Activated CD4-positive, alpha-beta T cell treated with anti-CD3 and anti-CD28 coated beads, Interleukin-2, amount 50 U/mL, for 16 hours (primary cell): ENCODE results near the gene H1-8.
"Not testable (repeated sequence)": the region's sequence is repeated elsewhere in the genome, so short reads cannot be mapped to it uniquely, and the experiment has no call there.

Source experiments
- DNase-seq: peaks from one replicate; pipeline ENCODE4 v3.0.0-alpha.2; 2020

Gene H1-8

DNA sequence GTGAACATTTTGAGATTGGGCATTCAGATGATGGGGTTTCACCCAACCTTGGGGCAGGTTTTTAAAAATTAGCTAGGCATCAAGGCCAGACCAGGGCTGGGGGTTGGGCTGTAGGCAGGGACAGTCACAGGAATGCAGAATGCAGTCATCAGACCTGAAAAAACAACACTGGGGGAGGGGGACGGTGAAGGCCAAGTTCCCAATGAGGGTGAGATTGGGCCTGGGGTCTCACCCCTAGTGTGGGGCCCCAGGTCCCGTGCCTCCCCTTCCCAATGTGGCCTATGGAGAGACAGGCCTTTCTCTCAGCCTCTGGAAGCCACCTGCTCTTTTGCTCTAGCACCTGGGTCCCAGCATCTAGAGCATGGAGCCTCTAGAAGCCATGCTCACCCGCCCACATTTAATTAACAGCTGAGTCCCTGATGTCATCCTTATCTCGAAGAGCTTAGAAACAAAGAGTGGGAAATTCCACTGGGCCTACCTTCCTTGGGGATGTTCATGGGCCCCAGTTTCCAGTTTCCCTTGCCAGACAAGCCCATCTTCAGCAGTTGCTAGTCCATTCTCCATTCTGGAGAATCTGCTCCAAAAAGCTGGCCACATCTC, 8.4 kb upstream of the H1-8 start:
- no peak for DNase-seq

DNA sequence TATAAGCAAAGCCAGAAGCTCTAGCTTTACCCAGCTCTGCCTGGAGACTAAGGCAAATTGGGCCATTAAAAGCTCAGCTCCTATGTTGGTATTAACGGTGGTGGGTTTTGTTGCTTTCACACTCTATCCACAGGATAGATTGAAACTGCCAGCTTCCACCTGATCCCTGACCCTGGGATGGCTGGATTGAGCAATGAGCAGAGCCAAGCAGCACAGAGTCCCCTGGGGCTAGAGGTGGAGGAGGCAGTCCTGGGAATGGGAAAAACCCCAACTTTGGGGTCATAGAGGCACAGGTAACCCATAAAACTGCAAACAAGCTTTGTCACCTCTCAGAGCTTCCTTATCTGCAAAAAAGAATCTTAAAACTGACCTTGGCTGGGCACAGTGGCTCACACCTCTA, 7.9 kb upstream of the H1-8 start:
- DNase-seq, result no peak

DNA sequence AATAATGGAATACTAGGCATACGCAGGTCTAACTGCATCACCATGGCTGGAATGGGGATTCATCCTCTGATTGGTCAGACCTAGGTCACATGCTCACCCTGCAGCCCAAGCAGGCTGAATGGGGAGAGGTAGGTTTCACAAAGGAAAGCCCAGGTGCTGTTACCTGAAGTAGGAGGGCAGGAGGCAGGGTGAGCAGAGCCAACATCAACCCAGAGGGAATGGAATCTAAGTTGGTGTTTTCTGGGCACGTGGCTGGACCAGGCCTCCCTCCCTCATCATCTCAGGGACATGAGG, 6.7 kb upstream of the H1-8 start:
- no peak for DNase-seq

DNA sequence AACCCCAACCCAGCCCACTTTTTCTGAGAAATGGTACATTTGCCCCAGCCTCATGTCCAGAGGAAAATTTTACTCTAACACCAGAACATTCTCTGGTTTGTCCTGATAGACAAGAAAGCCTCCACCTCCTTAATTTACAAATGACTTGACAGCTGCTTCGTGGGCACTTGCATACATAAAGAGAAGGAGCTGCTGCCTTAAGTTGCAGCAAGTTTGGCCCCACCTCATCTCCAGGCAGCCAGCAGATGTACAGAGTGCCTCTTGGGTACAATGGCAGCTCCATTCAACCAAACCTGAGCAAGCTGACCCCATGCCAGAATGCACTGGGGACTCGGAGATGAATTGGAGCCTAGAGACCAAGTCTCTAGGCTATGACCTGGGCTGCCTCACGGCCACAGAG, 6.2 kb upstream of the H1-8 start:
- DNase-seq, result no peak

DNA sequence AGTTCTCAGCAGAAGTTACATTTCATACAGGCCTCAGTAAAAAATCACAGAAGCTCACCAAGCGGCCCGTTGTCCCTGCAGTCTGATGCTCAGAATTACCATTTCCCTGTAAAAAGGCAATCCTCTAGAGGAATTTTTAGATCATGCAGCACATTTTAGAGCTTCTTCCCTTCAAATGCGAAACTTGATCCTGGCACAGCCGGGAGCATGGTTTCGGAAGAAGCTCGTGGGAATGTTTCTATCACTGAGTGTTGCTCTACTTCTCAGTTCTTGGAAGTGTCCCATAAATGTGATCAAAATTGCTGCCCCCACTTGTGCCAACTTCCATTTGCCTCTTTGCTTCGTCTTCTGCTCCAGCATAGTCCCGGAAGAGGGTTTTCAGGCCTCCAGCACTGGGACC, 3.8 kb upstream of the H1-8 start:
- no peak for DNase-seq

DNA sequence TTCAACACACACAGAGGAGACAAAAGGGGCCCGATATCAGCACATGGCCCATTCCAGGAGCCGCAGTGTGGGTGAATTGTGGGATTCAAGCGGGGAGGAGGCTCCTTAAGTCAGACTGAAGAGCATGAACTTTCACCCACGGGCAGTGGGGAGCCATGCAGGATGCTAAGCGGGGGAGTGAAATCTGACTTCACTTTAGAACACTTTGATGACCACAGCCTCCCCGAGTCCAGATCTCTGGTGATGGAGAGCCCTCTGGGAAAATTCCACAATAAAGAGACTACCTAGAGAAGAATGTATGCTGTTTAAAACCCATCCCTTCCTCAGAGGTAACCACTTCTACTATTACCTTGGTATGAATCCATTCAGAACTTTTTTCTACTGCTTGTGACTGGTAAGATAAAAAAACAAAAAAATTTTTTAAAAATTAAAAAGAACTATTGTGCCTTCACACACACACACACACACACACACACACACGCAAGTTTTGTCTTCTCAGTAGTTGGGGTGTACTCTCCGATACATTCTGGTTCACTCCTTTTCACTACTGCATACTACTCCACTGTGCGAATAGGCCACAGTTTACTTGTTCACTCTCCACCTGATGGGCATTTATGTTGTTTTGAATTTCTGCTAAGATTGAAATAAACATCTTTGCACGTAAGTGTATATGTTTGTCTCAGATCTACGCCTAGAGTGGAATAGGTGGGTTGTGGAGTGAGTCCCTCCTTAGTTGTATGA, 2.0 kb upstream of the H1-8 start:
- DNase-seq, result no peak

DNA sequence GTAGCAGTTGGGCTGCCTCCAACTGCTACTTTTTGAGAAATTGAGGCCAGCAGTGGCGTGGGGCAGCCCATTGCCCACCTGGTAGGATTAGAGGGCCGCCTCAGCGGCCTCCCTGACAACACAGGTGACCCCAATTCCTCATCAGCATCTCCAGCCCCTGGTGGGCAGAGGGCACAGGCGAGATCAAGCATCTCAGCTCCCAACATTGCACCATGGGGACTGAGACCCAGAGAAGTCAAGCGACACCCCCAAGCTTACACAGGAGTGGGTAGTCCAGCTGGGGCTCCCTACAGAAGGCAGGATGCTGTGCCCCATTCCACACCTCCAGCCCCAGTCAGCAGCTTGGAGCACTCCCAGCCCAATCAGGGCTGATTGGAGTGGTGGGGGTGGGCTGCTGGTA, 228 bp upstream of the H1-8 start:
- DNase-seq, result no peak

DNA sequence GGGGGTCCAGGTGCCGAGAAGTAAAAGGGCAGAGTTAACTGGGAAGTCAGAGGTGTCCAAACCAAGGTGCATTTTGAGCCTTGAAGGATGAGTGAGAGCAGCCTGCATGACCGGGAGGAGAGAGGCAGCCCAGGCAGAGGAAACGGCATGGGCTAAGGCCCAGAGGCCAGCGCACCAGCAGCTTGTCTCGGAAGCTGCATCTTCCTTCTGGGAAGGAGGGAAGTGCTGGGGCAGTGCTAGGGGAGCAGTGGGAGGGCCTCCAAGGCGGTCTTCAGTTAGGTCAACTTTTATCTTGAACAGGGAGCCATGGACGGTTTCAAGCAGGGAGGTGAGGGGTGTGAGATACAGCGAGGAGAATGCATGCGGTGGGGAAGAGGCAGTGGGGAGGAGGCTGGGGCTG, 1.0 kb downstream of the H1-8 start:
- DNase-seq, result no peak

DNA sequence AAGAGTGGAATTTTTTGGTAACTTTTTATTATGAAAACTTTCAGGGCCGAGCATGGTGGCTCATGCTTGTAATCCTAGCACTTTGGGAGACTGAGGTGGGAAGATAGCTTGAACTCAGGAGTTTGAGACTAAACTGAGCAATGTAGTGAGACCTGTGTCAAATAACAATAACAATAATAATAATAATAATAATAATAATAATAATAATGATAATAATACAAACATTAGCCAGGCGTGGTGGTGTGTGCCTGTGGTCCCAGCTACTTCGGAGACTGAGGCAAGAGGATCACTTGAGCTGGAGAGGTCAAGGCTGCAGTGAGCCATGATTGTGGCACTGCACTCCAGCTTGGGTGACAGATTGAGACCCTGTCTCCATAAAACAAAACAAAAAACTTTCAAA, 3.0 kb downstream of the H1-8 start:
- DNase-seq, result not testable (repeated sequence)

DNA sequence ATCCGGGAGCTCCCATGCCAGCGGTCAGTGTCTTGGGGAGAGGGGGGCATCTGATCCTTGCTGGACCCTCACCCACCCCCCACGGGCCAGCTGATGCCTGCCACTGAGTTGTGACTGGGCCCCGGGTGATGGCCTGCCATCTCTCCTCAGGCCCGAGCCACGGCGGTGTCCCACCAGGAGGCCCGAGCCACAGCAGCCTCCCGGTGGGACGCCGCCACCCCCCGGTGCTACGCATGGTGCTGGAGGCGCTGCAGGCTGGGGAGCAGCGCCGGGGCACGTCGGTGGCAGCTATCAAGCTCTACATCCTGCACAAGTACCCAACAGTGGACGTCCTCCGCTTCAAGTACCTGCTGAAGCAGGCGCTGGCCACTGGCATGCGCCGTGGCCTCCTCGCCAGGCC, 4.3 kb downstream of the H1-8 start:
- no peak for DNase-seq

DNA sequence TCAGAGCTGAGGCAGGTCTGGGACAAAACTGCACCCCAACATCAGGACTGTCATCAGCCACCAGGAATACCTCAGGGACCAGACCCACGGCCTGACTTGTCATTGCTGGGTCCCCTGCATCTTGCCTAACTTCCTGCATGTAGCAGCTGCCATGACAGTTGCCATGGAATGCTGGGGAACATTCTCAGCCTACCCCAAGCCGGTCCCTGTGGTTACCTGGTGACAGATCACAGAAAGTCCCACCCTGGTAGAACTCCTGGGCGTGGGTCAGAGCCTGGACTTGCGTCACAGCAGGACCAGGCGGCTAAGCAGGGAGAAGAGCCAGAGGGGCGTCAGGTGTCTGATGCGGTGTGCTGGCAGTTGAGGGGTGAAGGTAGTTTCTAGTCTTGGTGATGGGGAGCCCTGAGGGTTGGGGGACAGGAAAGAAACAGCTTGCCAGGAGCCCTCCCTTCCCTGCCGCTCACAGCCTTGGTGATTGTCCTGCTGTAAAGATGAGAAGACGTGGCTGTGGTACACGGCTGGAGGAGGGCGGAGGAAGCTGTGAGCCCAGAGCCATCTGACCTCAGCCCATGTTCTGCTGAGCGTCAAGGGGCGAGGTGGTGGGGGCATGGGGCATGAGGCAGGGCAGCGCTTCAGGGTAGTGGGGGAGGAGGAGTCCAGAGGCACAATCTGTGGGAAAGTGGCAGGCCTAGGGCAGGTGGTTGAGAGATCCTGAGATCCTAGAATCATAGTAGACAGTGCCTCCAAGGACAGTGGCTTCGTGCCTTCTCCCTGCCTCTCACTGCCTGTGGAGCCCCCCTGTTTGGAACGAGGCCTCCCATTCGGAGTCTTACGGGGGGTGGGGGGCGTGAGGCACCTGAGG, 5.4 kb downstream of the H1-8 start:
- no peak for DNase-seq

DNA sequence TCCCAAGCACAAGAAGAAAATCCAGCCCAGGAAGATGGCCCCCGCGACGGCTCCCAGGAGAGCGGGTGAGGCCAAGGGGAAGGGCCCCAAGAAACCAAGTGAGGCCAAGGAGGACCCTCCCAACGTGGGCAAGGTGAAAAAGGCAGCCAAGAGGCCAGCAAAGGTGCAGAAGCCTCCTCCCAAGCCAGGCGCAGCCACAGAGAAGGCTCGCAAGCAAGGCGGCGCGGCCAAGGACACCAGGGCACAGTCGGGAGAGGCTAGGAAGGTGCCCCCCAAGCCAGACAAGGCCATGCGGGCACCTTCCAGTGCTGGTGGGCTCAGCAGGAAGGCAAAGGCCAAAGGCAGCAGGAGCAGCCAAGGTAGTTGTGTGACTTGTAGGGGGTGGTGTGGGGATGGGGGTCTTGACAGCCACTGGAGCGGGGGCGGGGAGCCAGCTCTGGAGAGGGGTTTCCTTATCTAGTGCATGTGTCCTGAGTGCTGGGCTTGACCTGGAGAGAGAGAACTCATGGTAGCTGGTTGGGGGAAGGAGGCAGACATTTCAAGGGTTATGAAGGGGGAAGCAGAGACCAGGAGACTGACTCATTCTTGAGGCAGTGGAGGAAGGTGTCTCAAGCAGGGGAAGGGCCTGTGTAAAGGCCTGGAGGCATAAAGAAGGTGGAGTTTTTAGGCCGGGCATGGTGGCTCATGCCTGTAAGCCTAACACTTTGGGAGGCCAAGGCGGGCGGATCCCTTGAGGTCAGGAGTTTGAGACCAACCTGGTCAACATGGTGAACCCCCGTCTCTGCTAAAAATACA, 6.2 kb downstream of the H1-8 start:
- no peak for DNase-seq

DNA sequence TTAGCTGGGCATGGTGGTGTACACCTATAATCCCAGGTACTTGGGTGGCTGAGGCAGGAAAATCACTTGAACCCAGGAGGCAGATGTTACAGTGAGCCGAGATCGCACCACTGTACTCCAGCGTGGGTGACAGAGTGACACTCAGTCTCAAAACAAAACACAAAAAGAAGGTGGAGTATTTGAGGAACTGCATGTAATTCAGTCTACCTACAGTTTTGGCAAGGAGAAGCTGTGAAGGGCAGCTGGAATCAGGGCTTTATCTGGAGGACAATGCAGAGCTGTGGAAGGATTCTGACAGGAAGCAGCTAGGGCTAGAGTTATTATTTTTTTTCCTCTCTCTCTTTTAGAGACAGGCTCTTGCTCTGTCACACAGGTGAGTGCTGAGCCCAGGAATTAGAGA, 6.8 kb downstream of the H1-8 start:
- DNase-seq, result no peak

DNA sequence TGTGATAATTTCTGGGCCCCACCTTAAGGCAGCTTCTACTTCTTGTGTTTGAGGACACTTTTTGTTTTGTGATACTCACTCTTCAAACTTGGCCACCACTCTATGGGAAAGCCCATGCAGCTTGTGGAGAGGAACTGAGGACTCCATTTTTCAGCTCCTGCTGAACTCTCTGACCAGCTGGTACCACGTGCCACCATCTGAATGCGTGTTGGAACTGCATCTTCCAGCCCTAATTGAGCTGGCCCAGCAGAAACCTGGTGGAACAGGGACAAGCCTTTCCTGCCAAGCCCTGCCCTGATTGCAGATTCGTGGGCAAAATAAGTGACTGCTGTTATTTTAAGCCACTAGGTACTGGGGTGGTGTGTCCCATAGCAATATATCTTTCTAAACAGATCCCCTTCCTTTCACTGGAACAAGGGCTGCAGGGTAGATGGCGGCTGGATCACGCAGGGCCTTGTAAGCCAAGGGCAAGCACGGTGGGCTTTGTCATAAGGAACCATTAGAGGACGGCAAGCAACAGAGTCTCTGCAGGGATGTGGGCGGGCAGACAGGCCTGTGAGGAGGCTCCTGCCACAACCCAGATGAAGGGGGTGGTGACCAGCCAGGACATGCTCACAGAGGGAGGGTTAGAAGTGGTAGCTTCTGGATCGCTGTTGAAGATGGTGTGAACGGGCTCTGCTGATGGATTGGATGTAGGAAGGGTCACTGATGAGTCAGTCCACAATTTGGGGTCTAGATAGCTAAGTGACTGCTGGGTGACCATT, 9.5 kb downstream of the H1-8 start:
- DNase-seq, result no peak

DNA sequence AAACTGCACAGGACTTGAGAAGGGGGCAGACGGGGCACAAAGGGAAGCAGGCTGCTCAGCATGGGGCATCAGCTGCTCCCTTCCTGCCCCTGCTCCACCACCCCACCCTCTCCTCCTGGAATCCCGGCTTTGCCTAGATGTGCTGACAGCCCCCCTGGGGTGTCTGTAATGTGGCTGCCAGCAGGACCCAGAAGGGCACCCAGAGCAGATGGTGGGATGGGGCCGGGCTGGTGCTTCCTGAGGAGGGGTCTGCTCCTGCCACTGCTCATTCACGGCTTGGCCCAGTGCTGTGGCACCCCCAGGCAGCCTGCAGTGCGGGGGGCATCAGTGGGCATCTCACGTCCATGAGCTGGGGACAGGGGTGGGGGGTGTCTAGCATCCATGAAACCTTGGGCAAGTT, 10.2 kb downstream of the H1-8 start:
- DNase-seq, result no peak

DNA sequence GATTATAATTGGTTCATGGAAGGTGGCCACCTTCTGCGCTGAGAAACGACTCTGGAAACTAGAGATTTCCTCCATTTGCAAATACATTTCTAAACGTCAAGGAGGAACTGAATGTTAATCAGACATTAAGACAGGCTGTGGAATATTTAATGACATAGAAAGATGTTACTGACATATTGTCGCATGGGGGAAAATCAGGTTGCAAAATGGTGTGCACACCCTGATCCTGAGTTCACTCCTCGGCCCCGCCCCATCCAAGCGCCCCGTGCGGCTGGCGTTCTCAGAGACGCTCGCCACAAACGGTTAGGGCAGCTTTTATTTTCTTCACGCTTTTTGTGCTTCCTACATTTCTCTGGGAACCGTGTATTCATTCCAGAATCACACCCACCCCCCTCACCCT, 10.7 kb downstream of the H1-8 start:
- DNase-seq, result no peak

DNA sequence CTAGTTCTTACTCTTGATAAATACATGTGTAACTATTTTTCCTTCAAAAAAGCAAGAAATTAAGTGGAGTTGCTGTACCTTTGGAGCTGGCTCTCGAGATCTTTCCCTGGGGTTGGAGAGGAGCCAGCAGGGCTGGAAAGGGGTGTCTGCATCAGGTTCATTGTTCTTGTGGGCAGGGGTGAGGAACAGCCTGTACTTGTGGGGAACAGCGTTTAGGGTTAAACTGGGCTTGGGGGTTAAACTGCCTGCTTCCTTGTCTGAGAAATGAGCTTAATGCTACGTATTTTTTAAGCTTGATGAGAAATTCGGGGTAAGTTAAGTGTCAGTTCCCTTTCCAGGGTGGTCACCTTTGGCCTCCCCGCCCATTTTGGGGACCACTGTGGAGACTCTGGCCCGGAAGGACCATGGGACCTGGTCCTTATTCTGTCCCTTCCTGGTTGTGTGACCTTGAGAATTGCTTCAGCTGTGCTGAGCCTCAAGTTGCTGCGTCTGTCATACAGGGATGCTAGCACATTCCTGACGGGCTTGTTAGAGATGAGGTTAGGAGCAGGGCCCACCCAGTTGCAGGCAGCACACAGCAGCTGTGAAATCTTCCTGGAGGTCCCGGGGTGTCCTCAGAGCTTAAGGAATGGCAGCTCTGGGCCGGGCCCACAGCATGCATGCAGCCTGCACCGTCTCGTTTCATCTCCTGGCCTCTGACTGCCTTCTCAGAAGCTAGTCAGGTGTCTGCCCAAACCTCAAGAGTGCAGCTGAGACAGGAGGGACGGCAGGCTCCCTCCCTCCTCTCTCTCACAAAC, 11.6 kb downstream of the H1-8 start:
- DNase-seq, result no peak

DNA sequence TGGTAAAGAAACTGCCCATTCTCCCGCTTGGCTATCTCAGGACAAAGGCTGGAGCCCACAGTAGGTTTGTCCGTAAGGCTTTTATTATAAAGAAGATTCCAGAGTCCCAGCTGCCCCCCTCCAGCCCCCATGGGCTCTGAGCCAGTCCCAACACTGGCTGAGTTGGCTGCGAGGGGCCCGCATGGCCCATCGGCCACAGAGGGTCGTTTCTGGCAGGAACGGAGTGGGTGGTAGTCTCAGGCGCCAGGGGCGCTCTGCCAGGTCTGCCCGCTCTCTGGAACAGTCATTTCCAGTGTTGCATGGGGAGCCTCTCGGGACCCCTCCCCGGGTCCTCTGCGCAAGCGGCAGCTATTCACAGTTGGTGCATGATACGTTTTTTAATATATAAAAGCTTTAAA, 12.2 kb downstream of the H1-8 start:
- DNase-seq, result no peak

DNA sequence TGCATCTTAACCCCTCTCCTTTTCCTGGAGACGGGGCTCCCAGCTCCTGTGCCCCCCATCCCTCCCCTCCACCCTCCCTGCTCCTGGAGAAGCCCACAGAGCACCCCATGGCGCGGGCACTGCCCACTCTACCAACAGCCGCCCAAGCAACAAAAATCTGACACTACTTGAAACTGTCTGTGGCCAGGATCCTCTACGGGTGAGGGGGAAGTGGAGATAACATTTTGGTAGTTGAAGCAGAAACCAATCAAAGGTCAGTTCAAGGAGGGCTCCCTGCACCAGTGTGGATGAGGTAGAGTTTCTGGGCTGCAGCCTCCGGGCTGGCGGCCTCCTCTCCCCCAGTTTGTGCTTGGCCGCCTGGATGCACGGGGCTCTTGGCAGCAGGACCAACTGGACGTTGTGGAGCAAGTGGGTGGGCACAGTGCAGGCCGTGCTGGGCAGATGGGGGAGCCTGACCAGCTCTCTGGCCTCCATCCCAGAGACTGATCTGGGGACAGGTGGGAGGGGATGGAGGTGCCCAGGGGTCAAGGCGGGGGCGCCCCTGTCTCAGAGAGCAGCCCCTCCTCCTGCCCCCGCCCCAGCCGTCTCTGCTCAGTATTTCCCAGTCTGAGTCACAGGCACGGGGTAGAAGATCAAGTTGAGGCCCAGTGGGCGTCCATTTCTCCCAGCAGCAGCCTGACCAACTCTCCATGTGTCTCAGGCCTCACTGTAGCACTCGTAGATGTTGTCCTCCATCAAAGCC, 12.8 kb downstream of the H1-8 start:
- no peak for DNase-seq

DNA sequence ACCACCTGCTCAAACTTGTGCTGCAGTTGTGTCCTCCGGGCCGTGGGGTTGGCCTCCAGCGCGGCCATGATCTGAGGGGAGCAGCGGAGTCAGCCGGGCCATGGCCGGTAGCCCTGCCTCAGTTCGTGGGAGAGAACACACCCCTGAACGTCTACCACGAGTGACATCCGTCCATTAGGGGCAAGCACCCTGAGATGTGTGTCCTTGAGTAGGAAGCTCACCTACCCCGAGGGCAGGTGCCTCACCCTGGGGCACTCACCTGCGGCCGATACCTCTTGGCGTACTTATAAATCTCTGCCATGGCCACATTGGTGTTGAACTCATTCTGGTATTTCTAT, 13.4 kb downstream of the H1-8 start:
- no peak for DNase-seq

DNA sequence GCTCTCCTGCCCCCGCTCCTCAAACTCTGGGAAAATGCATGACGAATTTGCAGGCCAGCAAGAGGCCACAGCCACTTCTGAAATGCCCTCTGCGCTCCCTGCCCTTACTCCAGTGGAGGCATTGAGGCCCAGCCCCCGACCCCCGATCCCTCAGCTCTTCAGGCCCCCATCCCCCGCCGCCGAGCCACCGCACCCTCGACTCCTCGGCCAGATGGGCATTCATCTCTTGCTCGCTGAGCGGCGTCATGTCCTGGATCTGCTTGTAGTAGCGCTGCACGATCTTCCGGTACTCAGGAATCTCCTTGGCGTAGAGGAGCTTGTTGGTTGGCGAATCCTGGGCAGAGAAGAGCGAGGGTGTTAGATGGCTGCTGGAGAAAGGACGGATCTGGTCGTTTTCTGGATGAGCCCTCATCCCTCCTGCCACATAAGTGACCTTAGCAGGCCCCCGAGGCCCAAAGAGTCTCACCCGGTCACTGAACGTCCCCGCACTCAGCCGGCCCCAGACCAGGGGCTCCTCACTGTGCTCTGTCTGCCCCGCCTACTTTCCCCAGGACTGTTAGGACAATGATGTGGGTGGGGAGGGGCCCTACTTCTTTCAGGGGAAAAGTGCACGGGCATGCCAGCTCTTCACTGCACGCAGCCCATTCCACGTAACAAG, 14.0 kb downstream of the H1-8 start:
- DNase-seq, result no peak
